Activated naive CD4-positive, alpha-beta T cell treated with anti-CD3 and anti-CD28 coated beads, Interleukin-2, amount 50 U/mL, for 72 hours (primary cell): Measurements from ENCODE around the gene ABLIM1. TPM values are rescaled to one million over a fixed set of nuclear protein-coding genes. Genes with fewer than 3 reads are reported as not detected.
A peak's percentile ranks its signal among the peaks of the same experiment; 100 is the strongest.

ENCODE experiments used
- ATAC-seq, 2 donors: fragments of 150-1000 bp; cut with Tn5 transposase; 2 replicates each; pipeline ENCODE4 v1.10.0; 2021; ENCODE audit warnings: mild to moderate bottlenecking in 2 of 2, moderate library complexity in 2 of 2
- DNase-seq, 2 donors: peaks; one replicate each; pipeline ENCODE4 v3.0.0; 2021 to 2022; ENCODE audit warnings: low spot score in 2 of 2
- H3K27ac Mint-ChIP-seq, 2 donors: one replicate each; pipeline ENCODE4 v1.8.0; 2022; ENCODE audit warnings: mild to moderate bottlenecking in 2 of 2, mixed read lengths in 2 of 2
- H3K36me3 Mint-ChIP-seq, 2 donors: one replicate each; pipeline ENCODE4 v1.8.0; 2022; ENCODE audit warnings: mixed read lengths in 2 of 2
- H3K9me3 Mint-ChIP-seq, 2 donors: one replicate each; pipeline ENCODE4 v1.8.0; 2022; ENCODE audit warnings: mixed read lengths in 2 of 2
- total RNA-seq, 2 donors: library from RNA; stranded (reverse); gene quantifications; one replicate each; pipeline ENCODE4 v1.2.3, GENCODE V29; 2022

ABLIM1 gene
- total RNA-seq, 2 donors from 2014 or later: 155 to 190 TPM

DNA sequence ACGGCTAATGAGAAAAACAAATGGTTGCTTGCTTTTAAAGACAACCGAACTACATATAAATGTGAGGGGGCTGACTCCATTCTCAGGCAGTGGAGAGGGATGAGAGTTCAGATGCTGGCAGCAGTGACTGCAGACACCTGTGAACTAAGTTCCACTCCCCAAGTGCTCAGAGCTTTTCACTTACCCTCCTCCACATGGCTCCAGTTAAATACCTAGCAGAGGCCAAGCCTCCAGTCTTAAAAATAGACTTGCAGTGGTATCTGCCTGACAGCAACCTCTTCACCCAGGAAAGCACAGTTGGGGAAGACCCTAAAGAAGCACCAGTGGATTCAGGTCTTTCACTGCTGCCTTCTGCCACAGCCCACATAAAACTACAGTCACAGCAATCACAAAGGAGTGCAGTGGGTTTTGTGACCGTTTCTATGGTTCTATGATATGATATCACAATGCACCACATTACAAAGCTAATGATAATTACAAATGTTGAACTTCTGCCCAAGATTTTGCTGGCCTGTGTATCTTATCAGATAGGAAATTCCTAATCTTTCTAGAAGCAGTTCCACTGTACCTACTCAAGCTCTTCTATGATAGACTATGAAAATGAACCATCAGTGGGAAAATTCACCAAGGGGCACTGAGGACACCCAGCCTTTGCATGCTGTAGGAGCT lies 3.3 kb upstream of the ABLIM1 start:
- DNase-seq (no peak), ATAC-seq (no peak)
- H3K36me3 Mint-ChIP-seq: no peaks in the 10 kb centered on the region
- no peaks in the 10 kb centered on the region for H3K9me3 Mint-ChIP-seq
- H3K27ac Mint-ChIP-seq: no peak overlapping the region

DNA sequence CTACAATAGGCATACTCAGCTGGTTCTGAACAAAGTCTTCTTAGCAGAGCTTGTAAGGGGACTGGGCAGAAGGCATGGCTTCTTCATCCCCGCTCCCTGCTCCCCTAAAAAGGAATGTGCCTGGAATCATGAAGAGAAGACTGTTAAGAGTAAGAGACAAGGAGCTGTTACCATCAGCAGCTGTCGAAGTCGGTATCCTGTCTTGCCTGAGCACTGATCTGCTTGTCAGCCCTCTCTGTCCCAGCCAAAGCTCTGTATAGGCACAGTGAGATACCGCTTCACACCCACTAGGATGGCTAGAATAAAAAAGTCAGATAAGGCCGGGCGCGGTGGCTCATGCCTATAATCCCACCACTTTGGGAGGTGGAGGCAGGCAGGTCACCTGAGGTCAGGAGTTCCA lies 2.4 kb downstream of the ABLIM1 start:
- Mint-ChIP-seq H3K36me3 (no peaks in the 10 kb centered on the region), H3K27ac (no peak overlapping the region), H3K9me3 (no peaks in the 10 kb centered on the region)
- ATAC-seq: no peak
- DNase-seq: no peak

DNA sequence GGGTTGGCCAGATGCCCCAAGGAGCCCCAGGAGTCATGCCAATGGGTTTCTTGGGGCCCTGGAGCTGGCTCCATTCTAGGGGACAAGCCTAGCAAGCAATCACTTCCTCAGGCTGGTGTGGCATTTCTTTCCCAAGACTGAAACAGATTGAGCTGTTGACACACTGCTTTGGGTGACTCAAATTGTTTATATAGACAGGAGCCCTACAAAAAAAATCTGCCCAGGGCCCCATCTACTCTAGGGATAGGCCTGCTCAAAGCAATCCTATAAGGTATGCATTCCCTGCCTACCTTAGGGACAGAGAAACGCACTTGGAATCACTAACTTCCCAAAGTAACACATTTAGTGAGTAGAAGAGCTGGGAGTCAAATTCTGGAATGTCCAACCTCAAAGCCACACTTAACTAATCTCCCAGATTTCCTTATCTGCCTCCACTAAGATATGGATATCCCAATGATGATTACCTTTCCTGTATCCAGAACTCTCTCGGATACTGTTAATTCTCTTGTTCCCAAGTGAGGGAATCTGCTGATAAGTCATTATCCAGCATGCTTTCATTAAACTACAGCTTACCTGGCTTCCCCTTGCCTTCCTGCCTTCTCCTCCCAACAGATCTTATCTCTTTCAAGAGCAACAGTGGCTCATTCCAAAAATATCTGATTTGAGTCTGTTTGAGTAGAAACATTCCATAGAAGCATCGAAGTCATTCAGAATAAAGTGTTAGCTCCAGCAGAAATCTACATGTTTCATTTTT lies 3.1 kb downstream of the ABLIM1 start:
- Mint-ChIP-seq H3K9me3 (no peaks in the 10 kb centered on the region), H3K27ac (no peak overlapping the region), H3K36me3 (no peaks in the 10 kb centered on the region)
- no peak for DNase-seq
- ATAC-seq: no peak

GRCh38 chr10:114653926-114654325 lies 4.1 kb downstream of the ABLIM1 start:
- no peak for DNase-seq
- Mint-ChIP-seq H3K27ac (no peak overlapping the region), H3K36me3 (no peaks in the 10 kb centered on the region), H3K9me3 (no peaks in the 10 kb centered on the region)
- no peak for ATAC-seq

DNA sequence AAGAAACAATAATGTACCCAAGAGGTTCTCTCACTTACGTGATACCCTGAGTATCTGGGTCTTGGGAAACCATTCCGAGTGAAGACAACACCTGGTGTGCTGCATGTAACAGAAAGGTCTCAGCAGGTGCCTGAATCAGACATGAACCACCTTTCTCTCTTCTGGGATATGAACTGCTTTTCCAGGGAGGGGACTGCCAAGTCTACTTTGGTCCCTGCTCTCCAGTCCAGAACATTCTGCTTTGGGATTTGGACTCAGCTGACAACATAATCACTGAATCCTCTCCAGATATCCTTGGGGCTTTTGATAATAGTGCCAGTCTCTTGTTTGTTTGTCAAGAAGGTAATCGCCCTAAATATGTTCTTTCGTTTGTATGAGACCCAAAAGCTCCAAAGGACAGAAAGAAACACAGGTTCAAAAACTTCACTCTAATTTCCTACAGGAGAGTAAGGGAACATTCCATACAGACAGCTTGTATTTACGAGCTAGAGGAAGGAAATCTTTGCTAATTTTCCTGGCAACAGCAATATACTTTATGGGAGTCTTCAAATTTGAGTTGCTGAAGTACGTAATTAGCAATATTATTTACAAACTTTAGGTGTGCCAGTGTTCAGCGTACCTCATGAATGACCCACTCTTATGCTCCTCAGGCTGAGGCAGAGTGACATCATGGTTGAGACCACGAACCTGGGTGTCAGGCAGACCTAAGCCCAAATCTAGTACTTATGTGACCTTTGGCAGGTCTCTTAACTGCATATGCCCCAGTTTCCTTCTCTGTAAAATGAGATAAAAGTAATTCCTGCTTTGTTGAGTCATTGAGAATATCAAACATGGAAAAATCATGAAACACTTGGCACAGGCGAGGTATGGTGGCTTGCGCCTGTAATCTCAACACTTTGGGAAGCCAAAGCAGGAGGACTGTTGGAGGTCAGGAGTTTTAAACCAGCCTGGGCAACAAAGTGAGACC lies 5.4 kb downstream of the ABLIM1 start:
- Mint-ChIP-seq H3K36me3 (no peaks in the 10 kb centered on the region), H3K9me3 (no peaks in the 10 kb centered on the region), H3K27ac (no peak overlapping the region)
- DNase-seq (no peak), ATAC-seq (no peak)

GRCh38 chr10:114650831-114651230 lies 7.2 kb downstream of the ABLIM1 start:
- H3K27ac Mint-ChIP-seq: no peak overlapping the region

DNA sequence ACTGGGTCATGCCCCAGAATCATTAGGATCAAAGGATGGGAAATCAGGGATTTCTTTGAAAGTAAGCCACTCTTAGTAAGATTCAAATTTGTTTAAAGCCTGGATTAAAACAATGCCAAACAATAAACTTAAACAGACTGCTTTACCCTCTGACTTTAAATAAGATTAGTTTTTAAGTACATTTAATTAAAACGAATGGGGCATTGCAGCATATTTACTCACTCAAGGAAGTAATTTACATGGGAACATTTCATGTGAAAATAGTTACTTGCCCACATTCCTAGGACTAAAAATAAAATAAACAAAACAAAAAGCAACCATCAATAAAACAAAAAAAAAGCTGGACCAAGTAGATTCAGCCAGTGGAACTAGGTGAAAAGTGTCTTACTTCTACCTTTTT lies 7.8 kb downstream of the ABLIM1 start:
- Mint-ChIP-seq H3K27ac (no peak overlapping the region), H3K36me3 (no peaks in the 10 kb centered on the region), H3K9me3 (no peaks in the 10 kb centered on the region)
- DNase-seq (no peak), ATAC-seq (no peak)

More at GRCh38 chr10:114650831-114651230, 7.2 kb downstream of the ABLIM1 start:
- Mint-ChIP-seq H3K9me3 (no peaks in the 10 kb centered on the region), H3K36me3 (no peaks in the 10 kb centered on the region)
- DNase-seq: no peak
- no peak for ATAC-seq

GRCh38 chr10:114649217-114649903 lies 8.7 kb downstream of the ABLIM1 start:
- H3K36me3 Mint-ChIP-seq: no peaks in the 10 kb centered on the region
- no peaks in the 10 kb centered on the region for H3K9me3 Mint-ChIP-seq

DNA sequence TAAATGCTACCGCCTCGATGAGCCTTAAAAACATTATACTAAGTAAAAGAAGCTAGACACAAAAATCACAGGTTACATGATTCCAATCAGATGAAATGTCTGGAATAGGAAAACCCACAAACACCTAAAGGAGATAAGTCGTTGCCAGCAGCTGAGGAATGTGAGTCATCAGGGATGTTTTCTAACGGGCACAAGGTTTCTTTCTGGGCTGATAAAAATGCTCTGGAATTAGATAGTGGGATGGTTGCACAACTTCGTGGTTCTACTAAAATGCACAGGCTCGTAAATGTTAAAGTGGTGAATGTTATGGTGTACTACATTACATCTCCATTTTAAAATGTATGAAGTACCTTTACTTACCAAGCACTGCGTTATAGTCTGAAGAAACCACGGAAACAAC lies 9.7 kb downstream of the ABLIM1 start:
- Mint-ChIP-seq H3K9me3 (no peaks in the 10 kb centered on the region), H3K36me3 (no peaks in the 10 kb centered on the region), H3K27ac (no peak overlapping the region)
- DNase-seq: no peak
- ATAC-seq: no peak

More at GRCh38 chr10:114649217-114649903, 8.7 kb downstream of the ABLIM1 start:
- ATAC-seq (no peak), DNase-seq (no peak)
- H3K27ac Mint-ChIP-seq: no peak overlapping the region

DNA sequence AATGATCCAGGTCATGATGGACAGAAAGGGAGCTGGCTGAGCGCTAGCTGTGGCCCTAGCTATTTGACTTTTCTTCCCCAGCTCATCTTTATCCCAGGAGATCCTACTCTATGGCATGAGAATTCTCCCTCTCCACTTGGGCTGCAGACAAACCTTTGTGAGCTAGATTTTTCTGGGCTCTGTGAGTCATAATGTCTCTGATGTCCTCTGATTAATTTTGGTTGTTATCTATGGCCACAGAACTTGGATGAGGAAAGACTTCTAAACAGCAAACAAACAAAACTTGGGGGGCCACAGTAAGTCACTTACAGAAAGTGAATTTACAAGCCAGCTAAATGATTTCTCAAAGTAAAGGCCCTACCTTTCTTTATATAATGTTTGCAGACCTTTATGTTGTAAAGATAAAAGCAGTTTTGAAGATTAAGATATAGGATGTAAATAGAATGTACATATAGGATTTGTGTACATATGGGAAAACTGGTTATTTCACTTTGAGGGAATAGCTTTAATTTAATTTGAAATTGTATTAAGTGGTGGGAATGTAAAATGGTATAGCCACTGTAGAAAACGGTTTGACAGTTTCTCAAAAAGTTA lies 10.4 kb downstream of the ABLIM1 start:
- no peak overlapping the region for H3K27ac Mint-ChIP-seq
- H3K36me3 Mint-ChIP-seq: no peaks in the 10 kb centered on the region
- ATAC-seq: no peak
- no peak for DNase-seq
- no peaks in the 10 kb centered on the region for H3K9me3 Mint-ChIP-seq

DNA sequence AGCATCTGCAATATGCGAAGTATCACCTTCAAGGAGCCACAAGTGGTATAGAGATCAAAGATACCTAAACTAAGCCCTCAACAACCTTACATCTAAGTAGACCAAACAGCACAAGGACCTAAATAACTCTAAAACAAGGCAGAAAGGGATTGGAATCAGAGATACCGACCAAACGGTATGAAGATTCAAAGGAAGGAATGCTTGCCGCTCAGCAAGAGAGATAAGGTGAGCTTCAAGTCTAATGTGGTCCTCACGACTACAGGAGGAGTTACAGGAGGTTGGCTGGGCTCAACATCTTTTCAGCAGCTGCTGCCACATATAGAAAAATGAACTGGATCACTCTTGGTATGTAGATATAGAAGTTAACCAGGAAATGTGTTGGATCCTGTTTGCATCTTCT lies 11.6 kb downstream of the ABLIM1 start:
- Mint-ChIP-seq H3K36me3 (no peaks in the 10 kb centered on the region), H3K9me3 (no peaks in the 10 kb centered on the region), H3K27ac (no peak overlapping the region)
- DNase-seq (no peak), ATAC-seq (no peak)

DNA sequence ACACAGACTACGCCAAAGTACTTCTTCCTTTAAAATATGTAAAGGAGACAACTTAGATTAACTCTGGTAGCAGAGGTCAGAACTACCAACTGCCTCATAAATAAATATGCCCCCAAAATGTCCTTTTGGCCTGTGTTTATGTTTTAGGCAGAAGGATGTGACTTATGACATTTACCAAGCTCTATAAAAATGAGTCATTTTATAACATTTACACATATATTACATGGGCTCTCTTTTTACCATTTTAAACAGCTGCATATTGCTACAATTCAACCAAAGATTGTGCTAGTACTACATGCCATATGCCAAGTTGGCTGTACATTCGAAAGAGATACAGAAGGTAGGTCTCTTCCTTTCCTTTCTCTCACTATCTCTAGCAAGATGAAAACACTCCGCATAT lies 12.4 kb downstream of the ABLIM1 start:
- Mint-ChIP-seq H3K36me3 (no peaks in the 10 kb centered on the region), H3K9me3 (no peaks in the 10 kb centered on the region), H3K27ac (no peak overlapping the region)
- no peak for DNase-seq
- ATAC-seq: no peak

- DNase-seq (no peak), ATAC-seq (no peak)
- no peaks in the 10 kb centered on the region for H3K36me3 Mint-ChIP-seq
- no peak overlapping the region for H3K27ac Mint-ChIP-seq
- no peaks in the 10 kb centered on the region for H3K9me3 Mint-ChIP-seq
Observed at GRCh38 chr10:114643158-114643557, 14.9 kb downstream of the ABLIM1 start.

GRCh38 chr10:114642729-114643128 lies 15.3 kb downstream of the ABLIM1 start:
- DNase-seq: no peak
- Mint-ChIP-seq H3K27ac (no peak overlapping the region), H3K36me3 (no peaks in the 10 kb centered on the region), H3K9me3 (no peaks in the 10 kb centered on the region)
- ATAC-seq: no peak

DNA sequence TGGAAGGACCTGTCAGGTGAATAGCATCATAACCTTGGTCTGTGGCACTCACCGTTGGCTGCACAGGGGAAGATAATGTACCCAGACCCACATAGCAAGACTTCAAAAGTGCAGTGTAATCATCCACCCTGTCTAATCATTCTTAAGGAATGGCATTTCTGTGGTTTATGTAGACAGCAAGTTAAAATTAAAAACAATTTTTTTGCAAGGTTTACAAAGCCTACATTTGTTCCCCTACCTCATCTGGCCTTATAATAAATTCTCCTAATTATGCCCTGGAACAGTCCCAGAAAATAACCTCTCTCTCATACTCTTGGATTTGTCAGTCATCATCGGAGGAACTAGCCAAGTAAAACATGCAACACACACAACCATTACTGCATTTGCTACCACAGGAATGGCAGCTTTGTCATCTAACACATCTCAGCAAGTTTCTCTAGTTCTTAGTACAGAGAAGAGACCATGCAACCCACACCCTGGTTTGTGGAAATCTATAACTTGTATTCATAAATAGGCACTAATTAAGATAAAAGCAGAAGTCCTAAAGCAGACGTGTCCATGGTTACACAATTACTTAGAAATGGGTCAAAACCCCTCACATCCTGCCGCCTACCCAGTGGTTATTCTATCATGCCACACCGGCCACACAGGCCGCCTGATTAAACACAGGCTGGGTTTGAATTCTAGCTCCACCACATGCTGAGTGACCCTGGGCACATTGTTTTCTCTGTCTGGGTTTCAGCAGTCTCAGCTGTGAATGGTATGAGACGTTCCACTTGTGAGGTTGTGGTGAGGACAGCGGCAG lies 19.1 kb downstream of the ABLIM1 start:
- H3K9me3 Mint-ChIP-seq: no peaks in the 10 kb centered on the region
- peak overlapping the region in 1 of 2 donors; percentile 4 for H3K27ac Mint-ChIP-seq
- H3K36me3 Mint-ChIP-seq: no peaks in the 10 kb centered on the region
- DNase-seq (no peak), ATAC-seq (no peak)
